GM20431 (cell line): Measurements from ENCODE around the gene PGM1.

Source experiments
- in situ Hi-C: fragments of 300-500 bp; cut with MseI, MboI; formaldehyde crosslinking; loops from one replicate; pipeline ENCODE4 v1.15.0; 2020; ENCODE audit warnings: low sequenced_read_pairs; ENCODE audit not compliant: unreplicated experiment

PGM1 gene

DNA sequence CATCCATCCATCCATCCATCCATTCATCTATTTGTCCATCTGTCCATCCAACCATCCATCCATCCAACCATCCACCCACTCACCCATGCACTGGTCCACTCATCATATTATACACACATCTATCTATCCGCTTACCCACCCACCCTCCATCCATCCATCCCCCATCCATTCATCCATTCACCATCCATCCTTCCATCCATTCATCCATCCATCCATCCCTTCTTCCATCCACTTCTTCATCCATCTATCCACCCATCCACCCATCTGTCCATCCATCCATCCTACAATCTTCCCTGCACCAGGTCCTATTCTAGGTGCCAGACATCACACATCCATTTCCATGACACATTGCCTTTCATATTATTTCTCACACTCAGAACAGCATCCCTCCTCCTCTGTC lies 93.5 kb downstream of the PGM1 start:
- in situ Hi-C loops: no loop called here

DNA sequence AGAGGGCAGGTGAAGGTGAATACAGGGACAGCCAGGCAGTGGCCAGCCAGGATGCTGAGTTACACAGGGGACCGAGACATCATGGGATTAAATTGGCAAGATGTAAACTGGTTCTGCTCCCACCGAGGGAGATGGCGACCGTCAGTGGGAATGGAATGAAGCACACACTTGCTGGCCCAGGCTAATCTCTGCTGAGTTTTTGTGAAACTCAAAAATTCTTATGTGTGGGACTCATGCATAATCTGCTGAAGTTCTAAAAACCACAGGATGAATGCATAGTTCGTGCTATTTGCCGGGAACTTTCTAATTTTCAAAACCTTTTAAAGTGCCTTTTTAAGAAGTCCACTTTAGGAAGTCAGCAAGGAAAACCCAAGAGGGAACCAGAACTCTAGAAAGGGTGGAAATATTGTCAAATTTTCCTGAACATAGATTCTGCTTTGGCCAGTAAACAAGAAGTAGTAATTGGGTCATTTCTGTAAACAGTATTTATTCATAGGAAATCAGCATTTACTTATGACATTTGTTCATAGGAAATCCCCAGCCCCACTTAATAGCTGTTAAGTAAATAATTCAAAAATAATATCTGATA lies 95.2 kb downstream of the PGM1 start:
- in situ Hi-C loops: no loop called here

DNA sequence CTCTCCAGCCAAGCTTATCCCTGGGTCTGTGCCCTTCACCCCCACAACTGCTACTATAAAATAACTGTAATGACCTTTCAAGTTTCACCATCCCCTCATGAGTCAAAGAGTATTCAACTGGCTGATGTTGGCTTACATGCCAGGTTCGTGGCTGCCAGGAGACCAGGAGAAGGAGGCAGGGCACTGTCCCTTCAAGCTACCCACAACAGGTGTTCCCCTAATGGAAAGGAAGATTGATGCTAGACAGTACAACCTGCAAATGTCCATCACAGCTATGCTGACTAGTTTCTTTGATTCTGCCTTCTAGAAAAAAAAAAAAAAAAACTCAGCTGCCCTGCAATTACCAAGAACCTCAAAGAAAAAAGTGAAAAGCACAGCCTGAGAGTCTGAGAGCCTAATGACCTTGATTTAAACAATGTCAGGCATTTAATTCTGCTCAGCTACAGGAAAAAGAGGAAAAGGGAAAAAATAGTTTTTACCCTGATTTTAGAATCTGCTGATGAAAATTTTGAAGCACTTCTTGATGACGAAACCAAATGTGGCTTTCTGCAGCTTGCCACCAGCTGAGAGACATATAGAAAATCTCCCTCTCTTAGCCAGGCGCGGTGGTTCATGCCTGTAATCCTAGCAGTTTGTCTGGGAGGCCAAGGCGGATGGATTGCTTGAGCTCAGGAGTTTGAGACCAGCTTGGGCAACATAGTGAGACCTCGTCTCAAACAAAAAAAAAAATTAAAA lies 97.9 kb downstream of the PGM1 start:
- in situ Hi-C loops: no loop called here

DNA sequence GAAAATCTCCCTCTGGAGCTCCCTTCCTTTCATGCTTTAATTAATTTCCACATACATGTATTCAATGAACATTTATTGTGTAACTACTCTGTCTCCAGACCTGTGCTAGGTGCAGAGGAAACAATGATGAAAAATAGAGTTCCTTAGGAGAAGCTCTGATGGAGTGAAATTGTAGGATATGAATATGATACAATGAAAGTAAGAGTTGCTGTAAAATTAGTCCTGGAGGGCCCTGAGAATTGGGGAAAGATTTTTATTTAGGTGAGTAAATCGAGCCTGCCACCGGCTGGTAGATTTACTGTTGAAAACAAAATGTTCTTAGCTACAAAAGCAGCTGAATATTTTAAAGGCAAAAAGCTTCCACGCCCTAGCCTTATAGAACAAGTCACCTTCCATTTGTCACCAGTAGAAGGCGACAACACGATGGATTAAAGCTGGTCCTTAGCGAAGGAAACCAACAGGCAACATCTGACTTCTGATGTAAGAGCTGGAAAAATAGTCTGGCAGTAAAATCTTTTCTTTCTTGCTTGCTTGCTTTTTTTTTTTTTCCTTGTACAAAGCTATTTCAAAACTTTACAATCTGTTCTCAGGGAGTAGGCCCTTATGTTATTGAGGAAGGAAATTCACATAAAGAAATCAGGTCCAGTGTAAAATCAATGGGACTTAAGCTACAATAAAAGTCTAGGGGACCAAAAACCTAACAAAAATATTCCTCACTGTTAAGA lies 98.7 kb downstream of the PGM1 start:
- in situ Hi-C loops: no loop called here

DNA sequence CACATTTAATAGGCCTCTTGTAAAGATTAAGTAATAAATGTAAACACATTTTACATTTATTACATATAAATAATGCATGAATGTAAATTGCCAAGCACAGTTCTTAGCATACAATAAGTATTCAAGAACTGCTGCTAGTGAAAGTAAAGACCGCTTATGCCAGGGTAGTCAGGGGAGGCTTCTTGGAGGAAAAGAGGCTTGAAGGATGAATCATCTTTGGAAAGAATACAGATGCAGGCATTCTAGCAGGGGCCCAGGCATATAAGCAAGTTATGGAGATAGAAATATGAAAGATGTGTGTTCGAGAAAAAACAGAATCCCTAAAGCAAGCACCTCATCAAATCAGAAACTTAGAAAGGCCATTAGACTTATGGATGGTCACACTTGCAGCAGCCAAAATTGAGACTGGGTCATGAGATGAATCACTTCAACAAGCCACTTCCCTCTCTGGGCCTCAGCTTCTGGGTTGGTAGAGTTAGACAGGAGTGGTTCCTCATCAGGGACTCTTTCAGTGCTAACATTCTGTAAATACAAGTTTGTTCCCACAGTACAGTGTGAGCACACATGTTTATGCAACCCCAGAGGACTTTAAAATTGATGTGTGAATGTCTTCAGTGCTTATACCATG lies 100.8 kb downstream of the PGM1 start:
- in situ Hi-C loops: no loop called here

DNA sequence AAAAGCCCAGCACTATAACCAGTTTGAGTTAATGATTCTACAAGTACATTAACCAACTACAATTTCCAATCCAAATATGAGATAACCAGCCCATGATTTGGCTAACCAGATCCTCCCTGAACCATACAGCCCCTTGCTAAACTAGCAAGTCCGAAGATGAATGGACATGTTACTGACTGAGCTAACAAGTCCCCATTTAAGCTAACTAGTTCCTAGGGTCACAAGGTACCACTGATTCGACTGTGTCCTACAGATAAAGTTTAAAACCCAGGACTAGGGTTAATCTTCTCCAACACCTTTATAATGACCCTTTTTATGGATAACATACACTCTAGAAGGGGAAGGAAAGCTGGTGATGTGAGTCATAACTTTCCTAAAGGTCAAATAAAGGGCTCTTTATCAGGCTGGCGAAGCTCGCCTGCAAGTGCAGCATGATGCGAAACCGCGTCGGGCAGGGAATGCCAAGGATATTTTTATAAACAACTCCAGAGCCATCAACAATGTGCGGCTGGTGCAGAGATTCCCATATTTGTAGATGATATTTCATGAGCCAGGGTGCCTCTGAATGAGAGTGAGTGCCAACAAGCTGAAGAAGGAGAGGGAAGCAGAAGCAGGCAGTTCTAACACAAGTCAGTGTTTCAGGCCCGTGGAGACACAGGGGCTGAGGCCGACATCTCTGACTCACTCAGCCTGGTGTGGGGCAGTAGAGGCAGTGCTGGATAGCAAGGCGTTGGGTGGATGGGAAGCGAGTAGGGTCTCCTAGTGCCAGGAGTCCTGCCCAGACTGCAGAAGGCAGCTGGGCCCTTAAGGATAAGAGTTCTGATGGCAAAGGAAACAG lies 105.0 kb downstream of the PGM1 start:
- in situ Hi-C loops: no loop called here

DNA sequence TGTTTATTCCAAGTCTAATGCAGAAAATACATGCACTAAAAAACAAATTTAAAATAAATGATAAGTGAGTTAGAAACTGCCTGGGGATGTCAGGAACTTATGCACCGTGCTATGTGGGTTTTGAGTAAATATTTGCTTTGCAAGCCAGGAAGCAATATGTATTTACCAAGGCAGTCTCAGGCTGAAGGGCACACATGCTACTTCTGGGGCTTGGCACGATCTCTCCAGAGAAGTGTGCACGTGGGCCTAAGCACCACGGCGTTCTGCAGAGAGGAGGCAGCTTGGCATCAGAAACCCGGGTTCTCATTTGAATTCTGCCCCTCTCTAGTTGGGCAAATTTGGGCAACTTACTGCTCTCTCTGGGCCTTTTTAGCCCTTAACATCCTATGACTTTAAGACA lies 108.0 kb downstream of the PGM1 start:
- in situ Hi-C loops: no loop called here

DNA sequence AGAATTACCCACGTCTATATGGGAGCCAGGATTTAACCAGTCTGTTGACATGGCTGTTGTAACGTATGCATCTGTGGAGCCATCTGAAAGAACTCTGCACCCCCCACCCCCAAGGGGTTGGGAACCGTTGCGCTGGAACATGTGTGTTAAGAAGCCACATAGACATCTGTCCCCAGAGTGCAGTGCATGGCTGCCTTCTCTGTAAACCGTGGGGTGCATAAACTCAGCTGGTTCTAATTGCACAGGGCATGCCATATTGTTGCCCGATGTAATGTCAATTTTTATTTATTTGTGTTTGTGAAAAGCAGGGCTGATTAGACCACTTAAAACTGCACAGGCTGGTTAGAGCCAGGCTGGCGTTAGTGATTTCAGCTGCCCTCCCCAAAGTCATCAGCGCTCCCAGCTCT lies 110.5 kb downstream of the PGM1 start:
- in situ Hi-C loops: no loop called here

DNA sequence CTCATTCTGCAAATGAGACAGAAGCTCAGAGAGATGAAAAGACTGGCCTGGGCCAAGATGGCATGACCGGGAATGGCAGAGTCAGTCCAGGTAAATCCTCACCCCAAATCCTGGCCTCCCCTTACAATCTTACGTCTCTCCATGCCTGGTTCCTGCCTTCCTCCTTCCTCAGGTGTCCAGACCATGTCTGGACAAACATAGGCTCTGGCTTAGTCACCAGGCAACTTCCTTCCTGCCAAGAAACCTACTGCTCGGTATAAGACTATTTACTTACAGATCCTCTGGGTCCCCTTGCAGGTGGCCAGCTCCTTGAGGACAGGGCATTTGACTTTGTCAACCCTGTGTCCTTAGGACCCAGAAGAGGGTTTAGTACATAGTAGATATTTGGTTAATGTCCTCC lies 111.2 kb downstream of the PGM1 start:
- in situ Hi-C loops: no loop called here

DNA sequence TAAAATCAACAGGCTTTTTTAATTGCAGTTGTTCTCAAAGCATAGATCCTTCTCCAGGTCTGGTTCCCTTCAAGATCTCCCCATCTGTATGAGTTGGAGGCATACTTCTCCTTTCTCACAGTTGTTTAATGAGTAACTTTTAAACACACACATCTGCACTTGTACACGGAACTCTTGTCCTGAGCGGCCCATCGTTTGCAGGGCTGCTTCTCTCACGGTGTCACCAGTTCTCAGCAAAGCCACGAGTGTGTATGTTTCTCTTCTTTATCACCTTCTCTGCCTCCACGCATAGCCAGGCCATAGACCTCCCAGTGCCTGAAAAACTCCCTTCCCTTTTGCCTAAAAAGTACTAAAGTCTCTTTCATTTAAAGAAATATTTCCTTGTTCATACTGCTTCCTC lies 111.9 kb downstream of the PGM1 start:
- in situ Hi-C loops: no loop called here

DNA sequence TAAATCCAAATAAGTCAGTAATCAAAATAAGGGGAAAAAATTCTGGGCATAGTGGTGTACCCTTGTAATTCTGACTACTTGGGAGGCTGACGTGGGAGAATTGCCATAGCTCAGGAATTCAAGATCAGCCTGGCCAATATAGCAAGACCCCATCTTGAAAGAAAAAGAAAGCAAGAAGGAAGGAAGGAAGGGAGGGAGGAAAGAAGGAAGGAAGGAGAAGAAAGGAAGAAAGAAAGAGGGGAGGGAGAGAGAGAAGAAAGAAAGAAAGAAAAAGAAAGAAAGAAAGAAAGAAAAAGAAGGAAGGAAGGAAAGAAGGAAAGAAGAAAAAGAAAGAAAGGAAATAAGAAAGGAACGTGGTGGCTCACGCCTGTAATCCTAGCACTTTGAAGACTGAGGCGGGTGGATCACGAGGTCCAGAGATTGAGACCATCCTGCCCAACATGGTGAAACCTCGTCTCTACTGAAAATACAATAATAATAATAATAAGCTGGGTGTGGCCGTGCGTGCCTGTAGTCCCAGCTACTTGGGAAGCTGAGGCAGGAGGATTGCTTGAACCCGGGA lies 116.1 kb downstream of the PGM1 start:
- in situ Hi-C loops: no loop called here
